ENCODE results near the gene ITGA1. TPM values are rescaled to one million over a fixed set of nuclear protein-coding genes. Genes with fewer than 3 reads are reported as not detected.
A peak's percentile ranks its signal among the peaks of the same experiment; 100 is the strongest.

ITGA1 gene
- total and polyA plus RNA-seq, 2 of the 13 experiments (the other 11 are each of a cell fraction or from before 2014, with no cell fraction given) = 23.1 to 28.6 TPM

GRCh38 chr5:52778781-52779180, 8.9 kb upstream of the ITGA1 start:
- POLR2A ChIA-PET = no interaction called here
- no peak for FAIRE-seq
- Histone ChIP-seq H3K36me3 (replicated peaks in 1 of 2; ENCODE audit: control insufficient read depth in 1 of 2, insufficient read depth in 2 of 2, low read length in 2 of 2) (no peaks in the 10 kb centered on the region), H3K27ac (ENCODE audit: extremely low read length, insufficient read depth, low read length) (no peak overlapping the region), H4K20me1 (ENCODE audit: insufficient read depth, low read length) (no peaks in the 10 kb centered on the region), H3K9ac (ENCODE audit: insufficient read depth, low read depth, low read length) (no peak overlapping the region), H3K4me1 (ENCODE audit: insufficient read depth, low read length) (no peaks in the 10 kb centered on the region), H3K79me2 (ENCODE audit: insufficient read depth, low read length) (no peaks in the 10 kb centered on the region), H3K27me3 (ENCODE audit: control insufficient read depth in 1 of 2, insufficient read depth in 2 of 2, low read length in 2 of 2) (no peaks in the 10 kb centered on the region; a peak in 3 of 5 replicates), H3K9me3 (ENCODE audit: low read length) (no peaks in the 10 kb centered on the region), H3K4me2 (ENCODE audit: low read depth, low read length) (no peak overlapping the region), H2AFZ (ENCODE audit: low read length) (no peak overlapping the region), H3K4me3 (replicated peaks in 1 of 3; ENCODE audit: insufficient read depth in 1 of 3, low read depth in 2 of 3, low read length in 3 of 3) (no peak overlapping the region)
- BruUV-seq (replicated peaks) = no TSS peak
- 0% methylated on average over 1 of the region's 1 CpG for WGBS (ENCODE audit: low lambda C conversion rate)
- DNase-seq (ENCODE audit: low spot score) = no peak
- CTCF ChIA-PET (ENCODE audit: low intra/inter-chr PET ratio, low total read pairs) = no interaction called here
- intact Hi-C loops (cut with micrococcal nuclease; ENCODE audit: unreplicated experiment) = no loop called here
- in situ Hi-C loops (cut with HindIII; ENCODE audit: extremely low pct_ligation_motif_present, low pct_unique_long_range_greater_than_20kb) = no loop called here
- no peak for ATAC-seq
- no peak for TF ChIP-seq NR3C1 (CRISPR knock-in tag; IDR thresholded peaks at IDR 0.05)
- no peak for TF ChIP-seq FOXA3 (CRISPR knock-in tag; IDR thresholded peaks at IDR 0.05)

GRCh38 chr5:52779213-52779612, 8.5 kb upstream of the ITGA1 start:
- FAIRE-seq = no peak

More at GRCh38 chr5:52779213-52779612, 8.5 kb upstream of the ITGA1 start:
- Histone ChIP-seq H3K79me2 (ENCODE audit: insufficient read depth, low read length) (no peaks in the 10 kb centered on the region), H3K27ac (ENCODE audit: extremely low read length, insufficient read depth, low read length) (no peak overlapping the region), H3K27me3 (ENCODE audit: control insufficient read depth in 1 of 2, insufficient read depth in 2 of 2, low read length in 2 of 2) (no peaks in the 10 kb centered on the region; a peak in 3 of 5 replicates), H3K36me3 (replicated peaks in 1 of 2; ENCODE audit: control insufficient read depth in 1 of 2, insufficient read depth in 2 of 2, low read length in 2 of 2) (no peaks in the 10 kb centered on the region), H3K9me3 (ENCODE audit: low read length) (no peaks in the 10 kb centered on the region), H3K9ac (ENCODE audit: insufficient read depth, low read depth, low read length) (no peak overlapping the region), H4K20me1 (ENCODE audit: insufficient read depth, low read length) (no peaks in the 10 kb centered on the region), H3K4me1 (ENCODE audit: insufficient read depth, low read length) (no peaks in the 10 kb centered on the region), H3K4me2 (ENCODE audit: low read depth, low read length) (no peak overlapping the region), H2AFZ (ENCODE audit: low read length) (no peak overlapping the region), H3K4me3 (replicated peaks in 1 of 3; ENCODE audit: insufficient read depth in 1 of 3, low read depth in 2 of 3, low read length in 3 of 3) (no peak overlapping the region)
- BruUV-seq (replicated peaks) = no TSS peak
- POLR2A ChIA-PET = no interaction called here
- CTCF ChIA-PET (ENCODE audit: low intra/inter-chr PET ratio, low total read pairs) = no interaction called here
- ATAC-seq (no peak), DNase-seq (ENCODE audit: low spot score) (no peak)
- intact Hi-C loops (cut with micrococcal nuclease; ENCODE audit: unreplicated experiment) = no loop called here
- TF ChIP-seq ZKSCAN5 (CRISPR knock-in tag; IDR thresholded peaks at IDR 0.05) (0 out of 2 replicates have a peak, but pooled peaks have one; percentile 53), REPIN1 (CRISPR knock-in tag; IDR thresholded peaks at IDR 0.05; ENCODE audit: borderline replicate concordance, low read depth) (no peak)
- in situ Hi-C loops (cut with HindIII; ENCODE audit: extremely low pct_ligation_motif_present, low pct_unique_long_range_greater_than_20kb) = no loop called here

Data from HepG2 (cell line).